Testis (tissue), 2 donors: ENCODE results near the gene SDC3.

ENCODE experiments used
- CTCF ChIP-seq, 3 experiments: fragments of 450-650 bp in 2 of 3; fragments of 200-600 bp in 1 of 3; sonication (generic) in 1 of 3; IDR thresholded peaks; one replicate each; pipeline ENCODE4 v1.5.1; 2016 to 2019; ENCODE audit warnings: antibody characterized with exemption in 3 of 3, mild to moderate bottlenecking in 2 of 3, moderate library complexity in 1 of 3
- POLR2A ChIP-seq: fragments of 450-650 bp; IDR thresholded peaks from one replicate; pipeline ENCODE4 v1.6.1; 2017; ENCODE audit warnings: antibody characterized with exemption, mild to moderate bottlenecking, moderate library complexity

GRCh38 chr1:30823969-30824735, 84.4 kb downstream of the SDC3 start:
- TF ChIP-seq CTCF (IDR thresholded peaks at IDR 0.05): no peak
- no peak for TF ChIP-seq POLR2A
